ENCODE data around the gene ITPR1. TPM values are rescaled to one million over a fixed set of nuclear protein-coding genes. Genes with fewer than 3 reads are reported as not detected.

The ITPR1 gene
- total RNA-seq, 2 donors from 2014 or later = 7.0 to 18.2 TPM

DNA sequence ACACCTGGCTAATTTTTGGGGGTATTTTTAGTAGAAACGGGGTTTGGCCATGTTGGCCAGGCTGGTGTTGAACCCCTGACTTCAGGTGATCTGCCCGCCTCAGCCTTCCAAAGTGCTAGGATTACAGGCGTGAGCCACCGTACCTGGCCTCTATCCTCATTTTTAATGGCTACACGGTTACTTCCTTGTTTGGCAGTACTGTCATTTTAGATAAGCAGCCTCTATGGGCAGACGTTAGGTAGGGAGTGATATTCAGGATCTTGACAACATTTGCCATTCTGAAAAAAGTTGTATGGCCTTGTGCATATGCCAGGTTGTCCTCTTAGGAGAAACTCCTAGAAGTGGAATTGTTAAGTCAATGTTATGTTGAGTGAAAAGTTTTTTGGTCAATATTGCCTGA lies 141.7 kb downstream of the ITPR1 start:
- TF ChIP-seq CTCF (IDR thresholded peaks at IDR 0.05) = no peak
- Histone ChIP-seq H3K36me3 (no peaks in the 10 kb centered on the region), H3K4me3 (no peak overlapping the region), H3K27me3 (no peaks in the 10 kb centered on the region), H3K9me3 (no peaks in the 10 kb centered on the region), H3K4me1 (no peaks in the 10 kb centered on the region), H3K9ac (ENCODE audit: low read depth in 2 of 2, low read length in 2 of 2) (no peak overlapping the region), H3K27ac (no peak overlapping the region)
- DNase-seq = no peak
- intact Hi-C loops (cut with DNase I) = loop anchor here (5.0 kb wide), 1 partner anchor 283 kb away; no protein-coding TSS in a partner anchor

DNA sequence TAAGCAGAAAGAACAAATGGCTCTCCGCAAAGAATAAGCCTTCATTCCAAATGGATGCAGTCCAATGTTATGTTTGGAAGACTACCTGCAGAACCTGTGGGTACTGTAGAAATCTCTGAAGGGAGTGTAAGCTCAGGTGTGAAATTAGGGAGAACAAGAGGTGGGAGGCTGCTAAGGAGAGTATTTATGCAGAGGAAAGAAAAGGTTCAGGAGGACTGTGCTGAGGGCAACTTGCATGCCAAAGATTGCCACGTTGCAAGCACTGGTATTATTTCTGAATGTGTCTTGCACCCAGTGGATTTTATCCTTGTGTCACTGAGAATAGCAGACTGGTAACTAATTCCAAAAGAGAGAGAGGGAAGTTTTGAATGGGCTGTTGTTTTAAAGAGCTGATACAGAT lies 144.1 kb downstream of the ITPR1 start:
- Histone ChIP-seq H3K27ac (no peak overlapping the region), H3K27me3 (no peaks in the 10 kb centered on the region), H3K9me3 (no peaks in the 10 kb centered on the region), H3K4me1 (no peaks in the 10 kb centered on the region), H3K36me3 (no peaks in the 10 kb centered on the region), H3K9ac (ENCODE audit: low read depth in 2 of 2, low read length in 2 of 2) (no peak overlapping the region), H3K4me3 (no peak overlapping the region)
- TF ChIP-seq CTCF (IDR thresholded peaks at IDR 0.05) = no peak
- no peak for DNase-seq
- intact Hi-C loops (cut with DNase I) = no loop called here

GRCh38 chr3:4641863-4642563 lies 148.9 kb downstream of the ITPR1 start:
- Histone ChIP-seq H3K9me3 (no peaks in the 10 kb centered on the region), H3K4me3 (no peak overlapping the region), H3K4me1 (no peaks in the 10 kb centered on the region), H3K36me3 (no peaks in the 10 kb centered on the region), H3K27me3 (no peaks in the 10 kb centered on the region), H3K27ac (no peak overlapping the region), H3K9ac (ENCODE audit: low read depth in 2 of 2, low read length in 2 of 2) (no peak overlapping the region)
- DNase-seq = no peak
- intact Hi-C loops (cut with DNase I) = no loop called here
- TF ChIP-seq CTCF (IDR thresholded peaks at IDR 0.05) = no peak

- Histone ChIP-seq H3K36me3 (no peaks in the 10 kb centered on the region), H3K4me1 (no peaks in the 10 kb centered on the region), H3K9ac (ENCODE audit: low read depth in 2 of 2, low read length in 2 of 2) (no peak overlapping the region), H3K27ac (no peak overlapping the region), H3K9me3 (no peaks in the 10 kb centered on the region), H3K27me3 (no peaks in the 10 kb centered on the region), H3K4me3 (no peak overlapping the region)
- no peak for DNase-seq
- intact Hi-C loops (cut with DNase I) = no loop called here
- no peak for TF ChIP-seq CTCF (IDR thresholded peaks at IDR 0.05)
Observed at GRCh38 chr3:4642611-4643010, 149.5 kb downstream of the ITPR1 start.

DNA sequence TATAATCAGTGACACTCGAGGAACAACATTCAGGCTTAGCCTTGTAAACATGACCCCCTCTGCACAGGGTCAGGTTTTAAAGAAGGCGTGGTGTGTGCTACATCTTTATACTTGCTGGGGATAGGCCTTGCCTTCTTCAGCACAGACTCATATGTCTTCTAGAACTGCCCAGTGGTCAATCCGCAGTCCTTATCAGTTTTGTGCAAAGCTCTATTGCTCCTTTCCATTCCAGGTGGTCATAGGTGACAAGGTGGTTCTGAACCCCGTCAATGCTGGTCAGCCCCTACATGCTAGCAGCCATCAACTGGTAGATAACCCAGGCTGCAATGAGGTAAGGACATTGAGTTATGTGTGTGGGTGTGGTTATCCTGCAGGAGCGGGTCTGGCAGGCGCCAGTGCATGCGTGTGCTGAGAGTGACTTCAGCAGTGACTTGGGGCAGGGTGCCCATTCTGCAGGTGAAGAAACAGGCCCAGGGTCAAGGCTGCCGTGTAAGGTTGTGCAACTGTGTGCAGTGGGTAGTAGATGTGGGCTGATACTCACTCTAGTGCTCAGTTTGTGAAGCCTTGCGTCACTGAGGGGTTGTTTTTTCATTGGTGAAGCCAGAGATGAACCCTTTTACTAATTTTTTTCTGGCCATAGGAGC lies 150.9 kb downstream of the ITPR1 start:
- TF ChIP-seq CTCF (IDR thresholded peaks at IDR 0.05) = no peak
- no peak for DNase-seq
- H3K27ac ChIP-seq = no peak overlapping the region
- intact Hi-C loops (cut with DNase I) = no loop called here
- H3K9me3 ChIP-seq = no peaks in the 10 kb centered on the region
- H3K9ac ChIP-seq (ENCODE audit: low read depth in 2 of 2, low read length in 2 of 2) = no peak overlapping the region
- H3K4me3 ChIP-seq = no peak overlapping the region
- no peaks in the 10 kb centered on the region for H3K27me3 ChIP-seq
- H3K4me1 ChIP-seq = no peaks in the 10 kb centered on the region
- H3K36me3 ChIP-seq = no peaks in the 10 kb centered on the region
